Epithelial cell of prostate (primary cell): ENCODE measurements around the gene TRIM9.
"Not testable (repeated sequence)": the region's sequence is repeated elsewhere in the genome, so short reads cannot be mapped to it uniquely, and the experiment has no call there.

Experiments used
- DNase-seq: peaks from one replicate; pipeline ENCODE4 v3.0.0-alpha.2; 2011; ENCODE audit warnings: low read depth, low spot score
- H3K27ac ChIP-seq: fragments of 450-650 bp; 2 replicates; pipeline ENCODE4 v1.5.1; 2017; ENCODE audit warnings: mild to moderate bottlenecking

TRIM9 gene

DNA sequence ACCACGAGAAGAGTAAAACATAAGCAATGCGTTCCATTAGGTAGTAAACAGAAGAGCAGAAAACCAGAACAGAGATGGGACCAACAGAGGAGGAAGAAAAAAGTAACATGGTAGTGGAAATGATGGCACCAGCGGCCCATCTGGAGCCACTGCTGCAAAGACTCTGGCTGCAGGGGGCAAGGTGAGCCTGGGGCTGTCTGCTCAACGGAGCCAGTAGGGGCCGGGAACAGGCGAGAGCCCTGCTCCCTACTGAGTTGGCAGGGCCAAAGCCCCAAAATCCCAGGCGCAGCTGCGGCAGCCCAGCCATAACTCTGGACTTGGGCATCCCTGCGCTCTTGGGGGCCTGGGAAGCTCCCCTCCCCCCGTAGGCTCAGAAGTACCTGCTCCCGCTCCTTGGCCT, 122.2 kb downstream of the TRIM9 start:
- no peak for DNase-seq

GRCh38 chr14:50970886-50971781, 123.8 kb downstream of the TRIM9 start:
- no peak for DNase-seq
- H3K27ac ChIP-seq, result no peak overlapping the region

More for the DNA sequence above, 122.2 kb downstream of the TRIM9 start:
- no peak overlapping the region for H3K27ac ChIP-seq

DNA sequence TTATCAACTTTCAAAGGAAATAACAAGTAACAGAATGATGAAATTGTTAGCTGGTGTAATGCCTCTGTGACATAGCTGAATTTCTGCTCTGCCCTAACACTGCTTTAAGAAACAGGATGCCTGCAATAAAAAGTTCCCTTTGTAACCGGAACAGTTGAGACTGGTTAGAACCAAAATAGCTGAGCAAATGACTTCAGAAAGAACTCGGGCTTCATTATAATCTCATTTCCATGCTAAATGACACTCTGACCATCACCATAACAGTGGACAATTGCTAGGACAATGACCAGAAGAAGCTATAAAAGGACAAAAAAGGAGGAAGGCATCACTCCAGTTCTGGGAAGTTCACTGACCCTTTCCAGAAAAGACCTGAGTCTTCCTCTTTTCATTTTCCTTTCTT, 127.1 kb downstream of the TRIM9 start:
- DNase-seq, result no peak
- no peak overlapping the region for H3K27ac ChIP-seq

GRCh38 chr14:50967103-50967502, 127.8 kb downstream of the TRIM9 start:
- H3K27ac ChIP-seq, result no peak overlapping the region
- DNase-seq, result no peak

GRCh38 chr14:50964683-50965390, 130.1 kb downstream of the TRIM9 start:
- peak; percentile 93 for DNase-seq
- H3K27ac ChIP-seq, result peak overlapping the region; percentile 1

- no peak for DNase-seq
- H3K27ac ChIP-seq, result no peak overlapping the region
These were observed 131.0 kb downstream of the TRIM9 start for GRCh38 chr14:50963919-50964318.

DNA sequence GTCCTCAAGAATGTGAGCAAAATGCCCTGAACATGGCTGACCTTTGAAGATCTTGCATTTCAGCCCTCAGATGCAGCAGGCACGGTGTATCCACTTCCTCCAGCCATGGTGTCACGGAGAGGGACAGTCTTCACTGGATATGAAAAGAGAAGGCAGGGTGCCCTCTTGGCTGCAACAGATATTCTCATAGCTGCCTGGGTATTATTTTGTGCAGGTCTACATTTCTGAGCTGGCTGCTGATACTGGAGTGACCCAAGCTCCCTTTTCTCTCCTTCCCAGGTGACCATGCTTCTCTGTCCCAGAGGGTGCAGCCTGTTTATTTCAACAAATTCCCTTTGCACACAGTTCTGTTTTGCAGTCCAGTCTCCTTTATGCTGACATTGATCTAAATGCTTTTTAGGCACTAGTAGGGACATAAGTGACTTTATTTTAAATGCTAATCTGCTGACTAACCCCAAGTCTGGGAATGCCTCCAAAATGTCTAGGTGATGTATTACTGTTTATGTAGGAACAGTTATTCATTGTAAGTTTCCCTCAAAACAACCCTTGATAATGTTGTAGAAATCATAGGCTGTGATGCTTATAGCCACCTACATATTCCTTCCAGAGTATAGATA, 133.2 kb downstream of the TRIM9 start:
- no peak overlapping the region for H3K27ac ChIP-seq
- DNase-seq, result peak; percentile 51

GRCh38 chr14:50957296-50957695, 137.6 kb downstream of the TRIM9 start:
- no peak for DNase-seq
- no peak overlapping the region for H3K27ac ChIP-seq

DNA sequence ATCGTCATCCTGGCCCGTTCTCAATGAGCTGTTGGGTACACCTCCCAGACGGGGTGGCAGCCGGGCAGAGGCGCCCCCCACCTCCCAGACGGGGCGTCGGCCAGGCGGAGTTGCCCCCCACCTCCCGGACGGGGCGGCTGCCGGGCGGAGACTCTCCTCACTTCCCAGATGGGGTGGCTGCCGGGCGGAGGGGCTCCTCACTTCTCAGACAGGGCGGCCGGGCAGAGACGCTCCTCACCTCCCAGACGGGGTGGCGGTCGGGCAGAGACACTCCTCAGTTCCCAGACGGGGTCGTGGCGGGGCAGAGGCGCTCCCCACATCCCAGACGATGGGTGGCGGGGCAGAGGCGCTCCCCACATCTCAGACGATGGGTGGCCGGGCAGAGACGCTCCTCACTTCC, 138.5 kb downstream of the TRIM9 start:
- H3K27ac ChIP-seq, result peak overlapping the region; percentile 97
- not testable (repeated sequence) for DNase-seq

DNA sequence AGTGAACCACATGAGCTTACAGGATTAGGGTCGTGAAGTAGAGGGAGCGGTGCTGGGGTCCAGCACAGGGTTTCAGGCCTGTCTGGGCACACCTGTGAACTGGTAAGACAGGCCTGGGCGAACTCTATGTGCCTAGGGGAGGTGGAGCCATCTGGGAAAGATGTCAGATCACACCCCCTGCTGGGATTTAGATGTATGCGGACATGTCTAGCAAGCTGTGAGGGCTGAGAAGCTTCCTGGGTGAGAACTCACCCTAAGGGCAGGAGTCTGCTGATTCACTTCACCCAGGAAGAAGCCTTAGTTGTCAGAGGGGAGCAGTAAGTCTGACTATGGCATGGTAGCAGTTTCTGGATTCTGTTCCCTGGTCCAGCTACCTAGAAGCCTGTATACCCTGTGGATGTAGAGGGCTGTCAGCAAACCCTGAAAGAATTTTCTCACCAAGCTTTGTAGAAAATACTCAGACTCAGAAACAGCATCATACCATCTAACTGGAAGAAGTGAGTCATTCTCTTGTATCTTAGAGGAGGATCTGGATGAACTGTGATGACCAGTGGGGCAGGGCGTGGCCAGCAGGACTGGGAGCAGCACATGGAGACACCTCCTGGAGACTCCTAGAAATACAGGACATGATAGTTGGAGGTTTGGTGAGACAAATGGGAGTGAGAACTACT, 139.4 kb downstream of the TRIM9 start:
- peak overlapping the region; percentile 97 for H3K27ac ChIP-seq
- DNase-seq, result peak; percentile 99

- peak overlapping the region; percentile 97 for H3K27ac ChIP-seq
These were observed 140.0 kb downstream of the TRIM9 start for GRCh38 chr14:50954811-50955372.

GRCh38 chr14:50953502-50953901, 141.4 kb downstream of the TRIM9 start:
- H3K27ac ChIP-seq, result no peak overlapping the region
- DNase-seq, result no peak

More at GRCh38 chr14:50954811-50955372, 140.0 kb downstream of the TRIM9 start:
- DNase-seq, result peak; percentile 31

DNA sequence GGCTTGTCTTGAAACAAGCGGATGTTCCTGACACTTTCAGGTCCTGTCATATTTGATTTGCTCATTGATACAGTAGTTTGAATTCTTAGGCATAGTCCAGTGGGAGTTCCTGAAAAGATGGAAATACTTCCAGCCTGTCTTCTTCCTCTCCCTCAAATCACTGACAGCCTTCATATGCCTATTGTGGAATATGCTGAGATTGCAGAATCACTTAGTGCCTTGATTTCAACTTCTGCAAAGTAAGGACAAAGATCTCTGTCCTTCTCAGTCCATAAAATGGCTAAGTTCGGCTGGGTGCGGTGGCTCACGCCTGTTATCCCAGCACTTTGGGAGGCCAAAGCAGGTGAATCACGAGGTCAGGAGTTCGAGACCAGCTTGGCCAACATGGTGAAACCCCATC, 143.9 kb downstream of the TRIM9 start:
- no peak for DNase-seq
- no peak overlapping the region for H3K27ac ChIP-seq

DNA sequence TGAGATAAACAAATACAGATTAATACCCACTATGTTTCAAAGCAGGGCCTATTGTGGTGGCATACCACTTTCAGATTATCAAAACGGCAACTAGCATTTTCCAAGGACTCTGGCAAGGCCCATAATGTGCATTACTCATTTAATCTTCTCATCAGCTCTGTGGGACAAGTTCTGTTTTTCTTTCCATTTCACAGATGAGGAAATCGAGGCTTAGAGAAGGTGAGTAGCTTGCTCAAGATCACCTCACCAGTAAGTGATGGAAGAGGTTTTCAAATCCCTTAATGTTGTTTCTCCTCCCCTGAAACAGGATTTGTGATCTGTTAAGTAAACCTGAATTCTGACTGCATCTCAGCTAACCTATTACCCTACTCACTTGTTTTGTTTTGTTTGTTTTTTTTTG, 146.7 kb downstream of the TRIM9 start:
- no peak overlapping the region for H3K27ac ChIP-seq
- DNase-seq, result no peak

- DNase-seq, result no peak
- H3K27ac ChIP-seq, result peak overlapping the region; percentile 29
These were observed 147.5 kb downstream of the TRIM9 start for GRCh38 chr14:50947446-50947845.

DNA sequence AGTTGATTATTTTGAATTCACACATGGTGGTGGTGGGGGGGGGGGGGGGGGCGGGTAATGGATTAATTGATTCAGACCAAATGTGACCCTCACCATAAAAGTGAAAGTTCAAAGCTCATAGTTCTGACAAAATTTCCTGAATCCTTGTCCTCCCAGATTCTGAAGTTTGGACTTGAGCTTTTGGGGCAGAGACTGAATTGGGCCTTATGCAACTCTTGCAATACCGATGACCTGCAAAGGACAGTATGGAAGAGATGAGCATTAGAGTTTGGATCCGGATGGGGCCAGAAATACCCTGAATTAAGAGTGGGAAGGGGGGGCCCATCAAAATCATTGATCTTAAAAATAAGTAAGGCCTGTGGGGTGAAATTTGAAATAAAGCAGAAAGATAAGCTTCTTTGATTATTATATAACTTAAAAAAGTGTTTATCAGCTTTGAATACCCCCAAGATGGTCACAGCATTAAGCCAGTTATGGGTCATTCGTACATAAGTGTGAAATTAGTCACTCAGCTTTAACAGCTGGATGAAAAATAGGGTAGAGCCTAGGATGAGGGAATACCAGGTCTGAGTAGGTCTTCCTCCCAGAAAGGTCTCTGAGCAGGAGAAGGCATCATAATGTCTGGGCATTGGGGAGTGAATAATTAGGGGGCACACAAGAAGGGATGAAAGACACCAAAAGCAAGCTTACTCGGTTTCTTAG, 148.5 kb downstream of the TRIM9 start:
- no peak overlapping the region for H3K27ac ChIP-seq
- no peak for DNase-seq

DNA sequence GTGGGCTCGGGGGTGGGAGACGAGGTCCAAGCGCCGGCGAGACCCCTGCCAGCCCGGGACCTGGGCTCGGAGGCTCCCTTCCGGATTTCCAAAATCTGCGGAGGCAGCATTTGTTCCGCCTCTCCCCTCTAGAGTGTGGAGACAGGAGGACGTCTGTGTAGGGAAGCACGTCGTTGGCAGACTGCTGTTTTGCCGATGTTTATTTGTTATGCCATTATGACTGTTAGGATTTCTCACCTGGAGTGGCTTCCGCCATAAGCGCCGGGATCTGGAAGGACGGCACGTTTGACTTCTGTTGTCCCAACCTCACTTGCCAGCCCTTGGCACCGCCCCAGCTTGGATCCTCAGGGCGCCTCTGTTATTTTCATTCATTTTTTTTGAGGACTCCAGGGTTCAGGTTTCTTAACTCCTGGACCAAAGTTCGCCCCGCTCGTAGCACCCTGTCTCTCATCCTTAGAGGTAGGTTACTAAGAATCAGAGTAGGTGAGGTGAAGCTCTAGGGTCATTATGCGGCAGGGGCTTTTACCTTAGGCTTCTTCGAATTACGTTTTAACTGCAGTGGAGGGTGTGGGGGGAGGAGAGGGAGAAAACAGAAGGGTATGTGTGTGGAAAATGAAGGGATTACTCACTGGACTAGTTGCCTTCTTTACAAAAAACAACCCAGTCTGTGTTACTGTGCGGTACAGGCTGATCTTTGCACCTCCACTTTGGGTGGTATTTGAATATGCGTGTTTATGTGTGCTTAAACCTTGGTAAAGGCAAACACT, 150.1 kb downstream of the TRIM9 start:
- DNase-seq, result peak; percentile 26
- H3K27ac ChIP-seq, result peak overlapping the region; percentile 80

- DNase-seq, result no peak
- H3K27ac ChIP-seq, result peak within 1 kb of the TSS; percentile 80
These were observed 150.8 kb downstream of the TRIM9 start, which contains the start of gene PYGL for GRCh38 chr14:50943943-50944646. TSS of gene PYGL (minus strand) at chr14:50944483. CDS start at chr14:50944403, 80 bp downstream.
